Regular cardiac myocyte (primary cell): ENCODE measurements around the gene BIRC2. TPM values are rescaled to one million over a fixed set of nuclear protein-coding genes. Genes with fewer than 3 reads are reported as not detected.

Experiments used
- total RNA-seq: library from RNA; depleted of rRNA; stranded (reverse); fragments of >200 nt; gene quantifications from 2 replicates; pipeline ENCODE4 v1.2.3, GENCODE V29; 2014

Gene BIRC2
- 82.3 and 92.4 TPM in 2 replicates for total RNA-seq

DNA sequence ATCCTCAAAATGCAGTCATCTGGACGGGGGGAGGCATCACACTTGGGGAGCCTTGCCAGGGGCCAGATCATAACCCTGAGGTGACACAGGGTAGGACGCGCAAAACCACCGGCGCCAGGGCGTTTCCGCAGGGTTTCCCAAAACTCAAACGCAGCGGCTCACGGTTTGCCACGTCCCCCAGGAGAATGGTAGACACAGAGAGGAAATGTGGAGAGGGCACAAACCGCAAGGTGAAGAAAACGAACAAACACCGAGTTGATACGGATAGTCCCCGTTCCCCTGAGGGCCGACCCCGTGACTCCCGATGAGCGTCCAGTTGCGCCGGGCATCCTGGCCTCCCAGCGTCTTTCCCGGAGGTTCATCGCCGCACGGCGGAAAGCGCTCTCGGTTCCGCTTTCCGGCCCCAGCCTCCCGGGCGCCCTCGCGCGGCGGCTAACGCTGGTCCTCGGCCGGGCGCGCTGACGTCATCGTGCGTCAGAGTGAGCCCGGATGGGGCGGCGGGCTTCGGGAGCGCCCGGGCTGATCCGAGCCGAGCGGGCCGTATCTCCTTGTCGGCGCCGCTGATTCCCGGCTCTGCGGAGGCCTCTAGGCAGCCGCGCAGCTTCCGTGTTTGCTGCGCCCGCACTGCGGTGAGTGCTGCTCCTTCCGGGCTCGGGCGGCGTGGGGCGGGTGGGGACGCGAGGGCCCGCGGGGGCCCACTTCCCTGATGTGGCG is at the start of gene BIRC2:
TSS of gene BIRC2 (plus strand) at position 467 of the 714 bp plus-strand sequence. CDS start 2,641 bp downstream, outside the sequence.

DNA sequence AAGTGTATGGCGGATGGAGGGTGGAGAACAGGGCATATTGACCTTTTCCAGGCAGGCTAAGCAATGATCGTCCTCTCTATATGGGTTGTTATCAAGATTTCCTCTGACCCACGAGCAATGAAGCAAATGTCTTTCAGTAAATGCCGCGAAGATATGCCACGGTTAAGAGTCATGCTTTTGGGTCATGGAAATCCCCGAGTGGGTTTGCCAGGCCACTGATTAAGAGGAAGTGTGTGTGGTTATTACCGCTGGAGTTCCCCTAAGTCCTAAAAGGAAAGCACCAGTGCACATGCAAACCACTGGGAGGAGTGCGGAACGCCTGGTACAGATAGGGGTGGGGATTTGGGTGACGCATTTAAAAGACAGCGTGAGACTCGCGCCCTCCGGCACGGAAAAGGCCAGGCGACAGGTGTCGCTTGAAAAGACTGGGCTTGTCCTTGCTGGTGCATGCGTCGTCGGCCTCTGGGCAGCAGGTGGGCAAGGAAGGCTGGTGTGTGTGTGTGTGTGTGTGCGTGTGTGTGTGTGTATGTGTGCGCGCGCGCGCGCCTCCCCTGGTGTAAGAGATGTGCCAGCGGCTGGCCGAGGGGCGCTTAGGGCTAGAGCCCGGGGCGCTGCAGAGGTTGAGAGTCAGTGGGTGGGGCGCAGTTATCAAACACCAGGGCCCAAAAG is 29.8 kb upstream of the BIRC2 start, which contains the start of gene BIRC3:
TSS of gene BIRC3 (plus strand) at position 386 of the 669 bp plus-strand sequence. CDS start 7,026 bp downstream, outside the sequence.

Other genes with a start within 250 kb of the BIRC2 start
- gene YAP1, start 236.8 kb upstream of the BIRC2 start, total RNA-seq, result 157 and 180 TPM in 2 replicates
- 1.3 and 8.2 TPM in 2 replicates for gene BIRC3, start 29.7 kb upstream of the BIRC2 start, total RNA-seq
- gene TMEM123, start 105.6 kb downstream of the BIRC2 start, total RNA-seq, result 68.6 and 129 TPM in 2 replicates
- 3.3 and 4.5 TPM in 2 replicates for gene MMP7, start 183.5 kb downstream of the BIRC2 start, total RNA-seq